ENCODE data around the gene CPNE9.

CPNE9 gene

DNA sequence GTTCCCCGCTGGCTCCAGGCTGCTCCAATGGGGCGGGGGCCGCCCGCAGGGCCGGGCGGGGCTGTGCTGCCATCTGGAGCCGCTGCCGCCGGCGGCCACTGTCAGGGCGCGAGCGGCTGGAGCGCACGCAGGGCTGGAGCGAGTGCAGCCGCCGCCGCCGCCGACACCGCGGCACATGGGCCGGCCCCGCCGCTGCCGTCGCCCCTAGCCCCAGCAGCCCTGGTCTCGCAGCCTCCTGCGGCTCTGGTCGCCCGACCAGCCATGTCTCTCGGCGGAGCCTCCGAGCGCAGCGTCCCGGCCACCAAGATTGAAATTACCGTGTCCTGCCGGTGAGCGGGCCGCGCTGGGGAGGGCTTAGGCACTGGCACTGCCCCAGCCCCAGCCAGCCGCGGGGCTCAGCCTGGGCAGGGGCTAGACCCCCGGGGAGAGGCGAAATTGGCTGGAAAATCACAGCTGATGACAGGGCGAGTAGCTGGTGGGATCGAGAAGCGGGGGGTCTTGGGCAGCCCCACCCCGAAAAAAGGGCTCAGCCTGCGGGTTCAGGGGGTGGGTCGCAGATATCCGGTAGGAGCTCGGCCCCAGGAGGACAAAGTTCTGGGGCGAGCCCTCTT is at the start of gene CPNE9:
CPNE9 (plus strand) TSS at position 98 of the 611 bp plus-strand sequence; CDS start at position 262, 164 bp downstream.
- DNase-seq = no peak

DNA sequence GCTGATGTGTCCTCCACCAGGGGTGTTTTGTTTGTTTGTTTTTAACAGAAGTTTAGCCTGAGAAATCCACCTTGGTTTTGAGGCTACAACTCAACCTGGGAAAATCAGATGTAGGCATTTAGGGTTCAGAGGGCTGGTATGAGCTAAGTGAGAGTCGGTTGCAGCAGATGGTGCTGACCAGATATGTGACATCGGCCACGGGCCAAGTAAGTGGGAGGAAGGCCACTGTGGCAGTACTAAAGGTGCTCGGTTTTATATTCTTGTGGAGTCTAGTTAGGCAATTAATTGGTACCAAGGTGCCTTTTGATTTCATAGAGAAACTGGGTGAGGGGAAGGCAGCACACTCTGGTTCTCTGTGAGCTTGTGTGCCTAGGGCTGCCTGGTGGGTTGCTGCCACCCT is 43.8 kb upstream of the CPNE9 start:
- DNase-seq = no peak

GRCh38 chr3:9660972-9661371 is 42.7 kb upstream of the CPNE9 start:
- no peak for DNase-seq

- DNase-seq = no peak
These were observed 39.4 kb upstream of the CPNE9 start for GRCh38 chr3:9664119-9664751.

DNA sequence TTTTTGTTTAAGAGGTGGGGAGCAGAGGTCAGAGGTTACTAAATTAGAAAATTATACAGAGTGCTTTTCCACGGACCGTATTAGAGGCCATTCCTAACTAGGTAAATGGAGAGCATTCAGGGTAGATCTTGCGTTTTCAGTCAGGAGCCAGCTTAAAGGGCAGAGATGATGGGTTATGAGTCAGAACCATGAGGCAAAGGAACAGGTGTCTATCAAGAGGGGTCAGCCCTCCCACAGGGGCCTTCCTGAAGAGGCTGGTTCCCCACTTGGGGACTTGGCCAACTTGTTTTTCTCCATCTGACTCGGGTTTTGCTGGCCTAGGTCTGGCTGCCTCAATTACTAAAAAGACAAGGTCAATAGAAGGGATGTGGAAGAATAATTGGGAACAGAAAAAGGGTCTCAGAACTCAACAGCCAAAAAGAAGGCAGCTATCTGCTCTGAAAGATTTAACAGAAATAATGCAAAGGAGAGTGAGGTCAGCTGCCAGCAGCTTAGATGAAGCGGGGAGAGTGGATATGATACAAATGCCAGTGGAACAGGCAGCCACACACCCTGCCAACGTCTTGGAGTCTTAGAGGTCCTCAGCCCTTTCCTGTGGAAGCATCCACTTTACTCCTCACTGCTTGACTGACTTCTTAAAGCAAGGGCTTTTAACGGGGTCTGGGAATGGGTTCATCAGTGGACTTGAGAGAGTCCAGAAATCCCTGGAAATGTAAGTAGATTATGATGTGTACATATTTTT is 36.8 kb upstream of the CPNE9 start:
- no peak for DNase-seq

DNA sequence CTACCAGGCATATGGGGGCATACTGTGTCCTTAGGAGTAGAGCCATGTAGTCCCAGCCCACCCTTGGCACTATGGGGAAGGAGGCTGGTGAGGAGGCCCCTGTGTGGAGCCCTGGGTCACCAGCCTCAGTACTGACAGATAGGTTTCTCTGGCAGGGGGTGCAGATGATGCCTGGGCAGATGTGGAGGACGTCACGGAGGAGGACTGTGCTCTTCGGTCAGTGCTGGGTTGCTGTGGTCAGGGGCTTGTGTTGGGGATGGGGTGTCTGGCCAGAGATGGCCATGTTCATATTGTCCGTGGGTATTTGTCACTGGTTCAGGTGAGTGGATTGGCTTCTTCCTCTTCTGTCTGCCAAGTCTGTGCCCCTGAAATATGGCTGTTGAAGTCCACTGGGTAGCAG is 34.4 kb upstream of the CPNE9 start:
- no peak for DNase-seq

DNA sequence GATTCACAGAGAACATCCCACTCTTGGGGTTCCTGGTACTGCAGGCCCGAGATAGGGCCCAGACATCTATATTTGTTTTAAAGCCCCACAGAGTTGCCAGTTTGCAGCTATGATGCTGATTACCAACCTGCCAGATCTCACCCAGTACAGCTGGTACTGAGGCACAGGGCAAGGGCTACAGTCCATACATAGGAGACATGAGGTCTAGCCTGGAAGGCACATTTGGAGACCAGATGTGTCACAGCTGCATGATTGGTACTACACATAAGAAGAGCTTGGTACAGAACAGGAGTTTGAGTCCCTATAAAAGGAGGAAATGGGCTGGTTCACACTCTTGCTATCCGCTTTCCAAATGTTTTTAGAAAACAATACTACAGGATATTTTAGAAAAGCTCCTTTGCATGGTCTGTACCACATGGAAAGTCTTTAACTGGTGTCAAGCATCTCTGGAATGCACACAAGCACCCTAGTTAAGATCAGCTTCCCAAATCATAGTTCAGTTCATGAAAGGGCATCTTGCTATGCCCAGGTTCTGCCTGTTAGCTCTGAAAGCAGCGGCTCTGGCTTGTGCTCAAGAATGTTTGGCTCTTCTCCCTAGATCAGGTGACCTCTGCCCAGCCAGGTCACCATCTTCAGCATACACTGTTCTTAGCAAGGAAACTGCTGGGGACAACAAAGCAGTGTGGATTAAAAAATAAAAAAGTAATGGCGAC is 33.8 kb upstream of the CPNE9 start:
- no peak for DNase-seq

DNA sequence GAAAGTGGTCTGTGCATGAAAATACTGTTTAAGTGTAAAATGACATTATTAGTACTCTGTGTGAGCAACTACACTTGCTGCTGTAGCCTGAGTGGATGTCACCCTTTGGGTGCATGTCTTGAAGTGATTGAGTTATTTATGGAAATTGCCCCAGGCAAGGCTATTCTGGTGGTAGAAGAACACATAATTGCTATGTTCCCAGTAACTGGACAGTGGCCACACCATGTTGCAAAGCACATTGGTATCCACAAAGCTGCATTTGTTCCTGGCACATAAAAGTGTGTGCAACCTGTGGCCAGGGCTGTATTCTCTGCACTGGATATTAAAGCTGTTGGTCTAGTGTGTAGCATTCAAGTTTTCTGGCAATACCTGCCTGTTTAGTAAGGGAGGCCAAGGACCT is 30.6 kb upstream of the CPNE9 start:
- no peak for DNase-seq

DNA sequence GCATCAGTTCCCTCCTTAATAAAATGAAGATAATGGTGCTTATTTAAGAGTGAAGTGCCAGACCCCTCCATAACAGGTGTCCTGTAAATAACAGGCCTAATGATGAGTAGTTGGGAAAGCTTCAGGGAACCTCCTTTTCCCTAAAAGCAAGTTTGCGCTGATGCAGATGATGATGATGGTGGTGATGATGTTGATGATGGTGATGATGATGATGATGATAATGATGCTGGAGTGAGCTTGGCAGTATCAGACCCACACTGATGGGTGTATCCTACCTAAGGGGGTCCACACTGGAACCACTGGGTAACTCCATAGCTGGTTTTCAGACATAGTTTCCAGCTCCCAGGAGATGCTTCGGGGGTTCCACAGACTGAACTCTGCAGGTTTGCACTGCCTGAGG is 29.9 kb upstream of the CPNE9 start:
- no peak for DNase-seq

DNA sequence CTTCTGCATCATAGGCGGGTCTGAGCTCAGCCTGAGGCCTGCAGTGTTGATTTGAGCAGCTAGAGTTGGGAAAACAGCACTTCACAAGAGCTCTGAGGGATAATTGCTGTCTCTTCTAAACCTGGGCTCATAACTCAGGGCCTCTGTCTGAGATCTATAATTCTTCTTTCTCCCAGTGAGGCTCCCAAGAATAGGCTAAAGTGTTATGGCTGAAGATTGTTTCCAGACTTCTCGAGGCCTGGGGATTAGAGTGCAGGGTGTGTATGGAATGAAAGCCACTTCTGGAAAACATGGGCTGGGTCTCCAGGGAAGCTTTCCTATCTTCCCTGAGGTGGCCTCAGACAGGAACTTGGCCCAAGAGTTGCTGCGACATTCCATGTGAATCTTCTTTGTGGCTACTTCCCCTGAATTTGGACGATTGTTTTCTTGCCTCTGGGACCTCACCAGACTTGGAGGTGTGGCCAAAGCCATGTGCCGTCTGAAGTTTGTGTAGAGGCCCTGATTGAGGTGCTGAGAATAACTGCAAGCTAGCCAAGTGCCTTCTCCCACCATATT is 27.8 kb upstream of the CPNE9 start:
- DNase-seq = no peak

DNA sequence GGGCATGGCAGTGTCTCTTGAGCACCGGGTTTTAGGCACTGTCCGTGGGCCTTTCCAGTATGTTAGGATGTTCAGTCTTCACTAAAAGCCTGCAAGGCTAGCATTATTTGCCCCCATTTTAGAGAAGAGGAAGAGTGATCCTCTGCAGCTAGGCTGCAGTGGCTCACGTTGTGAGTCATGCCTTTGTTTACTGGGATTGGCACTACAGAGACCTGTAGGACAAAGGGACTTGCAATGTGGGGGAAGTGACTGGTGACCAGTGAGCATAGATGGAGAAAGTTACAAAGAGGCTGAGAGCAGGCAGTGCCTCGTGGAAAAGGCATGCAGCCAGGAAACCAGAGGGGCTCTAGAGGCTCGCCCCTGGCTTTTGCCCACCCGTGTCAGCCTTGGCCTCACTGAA is 26.8 kb upstream of the CPNE9 start:
- no peak for DNase-seq

DNA sequence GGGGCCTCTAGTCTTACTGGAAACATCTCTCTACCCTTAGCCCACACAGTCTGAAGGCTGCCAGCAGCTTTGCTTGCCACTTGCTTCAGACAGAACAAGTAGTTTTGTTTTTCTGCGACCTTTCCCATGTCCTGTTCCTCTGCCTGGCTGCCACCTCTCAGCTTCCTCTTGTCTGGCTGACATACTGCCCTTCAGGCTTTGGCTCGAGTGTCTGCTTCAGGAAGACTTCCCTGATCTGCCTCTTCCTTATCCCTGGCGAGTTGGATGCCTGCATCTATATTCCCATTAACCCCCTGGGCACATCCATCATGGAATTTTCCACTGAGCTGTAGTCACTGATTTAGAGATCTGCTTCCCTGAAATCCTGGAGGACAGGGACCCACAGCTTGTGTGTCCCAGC is 25.1 kb upstream of the CPNE9 start:
- DNase-seq = no peak

DNA sequence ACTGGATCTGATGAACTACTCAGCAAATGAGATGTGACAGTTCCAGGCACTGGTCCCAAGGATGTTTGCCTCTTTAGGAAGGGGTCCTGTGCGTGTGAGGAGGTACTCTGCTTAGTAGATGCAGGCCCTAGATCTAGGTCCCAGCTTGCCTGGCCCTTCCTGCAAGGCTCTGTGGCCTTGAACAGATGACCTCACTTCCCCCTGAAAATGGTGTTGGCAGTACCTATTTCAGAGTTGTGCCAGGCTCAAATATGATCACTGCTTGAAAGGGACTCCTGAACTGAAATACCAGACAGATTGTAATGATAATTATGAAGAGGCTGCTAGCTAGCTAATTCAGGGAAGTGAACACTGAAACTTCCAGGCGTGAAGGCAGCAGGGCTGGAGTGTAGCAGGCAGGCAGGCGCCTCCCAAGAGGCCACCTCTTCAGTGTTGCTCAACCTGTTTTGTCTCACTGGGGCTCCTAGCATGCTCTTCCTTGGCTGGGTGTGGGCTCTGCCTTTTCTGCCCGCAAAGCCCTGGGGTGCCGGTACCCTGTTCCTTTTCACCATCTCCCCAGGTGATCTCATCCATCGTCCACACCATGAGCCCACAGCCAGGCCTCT is 24.1 kb upstream of the CPNE9 start:
- DNase-seq = no peak

GRCh38 chr3:9681011-9681722 is 22.5 kb upstream of the CPNE9 start:
- DNase-seq = no peak

DNA sequence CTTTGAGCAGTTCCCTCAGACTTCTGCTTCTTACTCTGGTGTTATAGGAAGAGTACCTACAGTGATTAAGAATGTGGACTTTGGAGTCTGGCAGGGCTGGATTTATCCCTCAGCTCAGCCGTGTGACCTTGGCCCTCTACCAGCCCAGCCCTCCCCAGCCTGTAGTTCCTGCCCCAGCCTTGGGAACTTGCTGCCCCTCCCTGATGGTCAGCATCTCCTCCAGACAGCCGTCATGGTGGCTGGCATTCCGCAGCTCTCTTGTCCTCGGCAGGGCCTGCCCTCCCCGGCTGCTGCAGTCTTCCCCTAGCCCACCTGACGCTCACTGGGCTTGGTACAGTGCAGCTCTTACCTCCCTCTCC is 21.9 kb upstream of the CPNE9 start:
- DNase-seq = no peak

DNA sequence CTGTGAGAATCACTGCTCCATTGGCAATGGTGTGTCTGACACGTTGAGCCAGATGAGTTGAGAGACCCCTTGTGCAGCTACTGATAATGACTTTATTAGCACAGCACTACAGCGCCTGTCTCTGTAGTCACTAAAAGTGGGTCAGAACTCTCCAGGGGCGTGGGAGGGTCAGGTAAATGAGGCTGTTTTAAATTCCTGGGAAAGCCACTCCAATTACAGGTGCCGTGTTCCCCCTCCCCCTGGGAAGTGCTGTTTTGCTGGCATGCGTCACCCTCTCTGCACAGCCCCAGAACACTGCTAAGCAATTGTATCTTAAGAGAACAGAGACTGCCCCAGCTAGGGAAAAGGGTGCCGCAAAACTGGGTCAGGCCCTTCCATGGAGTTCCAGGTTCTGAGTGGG is 21.5 kb upstream of the CPNE9 start:
- no peak for DNase-seq

DNA sequence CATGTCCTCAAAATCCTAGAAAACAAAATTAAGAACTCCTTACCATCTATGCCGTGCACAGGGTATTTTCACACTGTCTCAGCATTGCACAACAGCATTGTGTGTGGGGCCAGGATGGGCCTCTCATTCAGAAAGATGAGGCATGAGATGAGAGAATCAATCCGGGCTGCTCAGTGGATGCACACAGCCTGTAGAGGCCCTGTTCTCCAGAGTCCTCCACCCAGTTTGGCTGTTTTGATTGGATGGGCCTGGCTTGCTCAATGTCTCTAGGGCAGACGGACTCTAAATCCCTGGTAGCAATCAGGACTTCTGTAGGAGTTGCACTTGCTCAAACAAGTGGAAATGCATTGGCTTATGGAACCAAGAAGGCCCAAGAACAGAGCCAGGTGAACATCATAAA is 20.2 kb upstream of the CPNE9 start:
- no peak for DNase-seq

DNA sequence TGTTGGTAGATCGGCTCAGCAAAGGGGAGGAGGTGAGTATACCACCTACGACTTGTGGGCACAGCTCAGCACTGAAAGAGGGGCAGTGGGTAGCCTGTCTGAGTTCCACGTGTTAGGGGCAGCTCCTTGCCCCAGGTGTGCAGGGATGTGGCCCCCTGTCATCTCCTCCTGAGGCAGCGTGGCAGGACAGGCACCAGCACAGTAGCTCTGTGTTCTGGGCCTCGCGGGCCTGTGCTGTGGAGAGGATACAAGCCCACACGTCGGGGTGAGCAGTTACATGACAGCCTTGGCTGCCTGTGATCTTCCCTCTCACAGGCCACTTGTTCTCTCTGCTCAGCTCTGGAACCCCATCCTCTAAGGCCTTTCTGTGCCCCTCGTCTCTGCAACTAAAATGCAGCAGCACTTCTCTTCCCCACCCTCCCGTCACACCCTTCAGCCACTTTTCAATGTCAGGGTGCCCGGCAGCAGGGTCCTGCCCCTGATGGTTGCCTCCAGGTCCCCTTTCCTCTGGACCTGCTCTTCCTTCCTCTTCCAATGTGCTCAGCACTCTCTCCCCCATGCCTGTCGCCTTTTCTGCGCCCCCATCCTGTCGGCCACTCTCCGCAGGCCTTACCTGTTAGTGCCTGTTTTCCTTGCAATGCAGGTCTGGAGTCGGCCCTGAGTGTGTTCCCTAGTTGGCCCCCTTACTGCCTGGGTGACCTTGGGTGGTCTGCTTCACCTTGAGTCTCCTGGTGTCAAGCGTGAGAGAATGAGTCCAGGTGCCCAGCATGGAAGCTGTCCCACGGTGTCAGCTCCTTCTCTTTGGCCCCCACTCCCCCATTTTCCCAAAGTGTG is 18.2 kb upstream of the CPNE9 start:
- DNase-seq = no peak

GRCh38 chr3:9686050-9686550 is 17.5 kb upstream of the CPNE9 start:
- DNase-seq = no peak

GRCh38 chr3:9686703-9687102 is 16.9 kb upstream of the CPNE9 start:
- no peak for DNase-seq

- no peak for DNase-seq
These were observed 16.1 kb upstream of the CPNE9 start for GRCh38 chr3:9687514-9687913.
